Smooth muscle cell (in vitro differentiated cells): ENCODE measurements around the gene NKD1. TPM values are rescaled to one million over a fixed set of nuclear protein-coding genes. Genes with fewer than 3 reads are reported as not detected.

Source experiments
- DNase-seq: peaks from one replicate; lab custom pipeline; 2025; ENCODE audit not compliant: unreplicated experiment; lab: John Stamatoyannopoulos, UW
- H2AFZ ChIP-seq: fragments of 200-600 bp; sonication (generic); 2 replicates; pipeline ENCODE4 v1.6.0; 2016; ENCODE audit warnings: antibody characterized with exemption, low read depth, mild to moderate bottlenecking
- H3F3A ChIP-seq: fragments of 200-600 bp; sonication (generic); 2 replicates; pipeline ENCODE4 v1.6.0; 2017; ENCODE audit warnings: antibody characterized with exemption, low read depth
- H3K27ac ChIP-seq: fragments of 200-600 bp; sonication (generic); 2 replicates; pipeline ENCODE4 v1.5.1; 2016; ENCODE audit warnings: low read depth, mild to moderate bottlenecking
- H3K27me3 ChIP-seq: fragments of 200-600 bp; sonication (generic); 2 replicates; pipeline ENCODE4 v1.6.1; 2016; ENCODE audit warnings: low read depth, mild to moderate bottlenecking
- H3K36me3 ChIP-seq: fragments of 200-600 bp; sonication (generic); 2 replicates; pipeline ENCODE4 v1.5.1; 2016; ENCODE audit warnings: low read depth
- H3K4me1 ChIP-seq: fragments of 200-600 bp; sonication (generic); 2 replicates; pipeline ENCODE4 v1.5.1; 2016; ENCODE audit warnings: low read depth
- H3K4me2 ChIP-seq: fragments of 200-600 bp; sonication (generic); 2 replicates; pipeline ENCODE4 v1.6.0; 2016; ENCODE audit warnings: mild to moderate bottlenecking
- H3K4me3 ChIP-seq: fragments of 200-600 bp; sonication (generic); 2 replicates; pipeline ENCODE4 v1.5.1; 2016; ENCODE audit warnings: mild to moderate bottlenecking
- H3K79me2 ChIP-seq: fragments of 200-600 bp; sonication (generic); 2 replicates; pipeline ENCODE4 v1.6.0; 2016; ENCODE audit warnings: low read depth, mild to moderate bottlenecking
- H3K9ac ChIP-seq: fragments of 200-600 bp; sonication (generic); 2 replicates; pipeline ENCODE4 v1.6.0; 2016; ENCODE audit warnings: low read depth
- H3K9me3 ChIP-seq: fragments of 200-600 bp; sonication (generic); replicated peaks from 2 replicates; pipeline ENCODE4 v1.5.1; 2016; ENCODE audit warnings: low read depth
- H4K20me1 ChIP-seq: fragments of 200-600 bp; sonication (generic); 2 replicates; pipeline ENCODE4 v1.6.0; 2016; ENCODE audit warnings: low read depth
- CTCF ChIP-seq: fragments of 200-600 bp; sonication (generic); IDR thresholded peaks from 2 replicates; pipeline ENCODE4 v1.5.1; 2017; ENCODE audit warnings: borderline replicate concordance, mild to moderate bottlenecking, antibody characterized with exemption; ENCODE audit not compliant: insufficient read depth, poor library complexity, severe bottlenecking
- WGBS: methylation state at CpG from one replicate; pipeline ENCODE4 v1.1.7; 2016; ENCODE audit warnings: low lambda C conversion rate; 5-methylcytosine and 5-hydroxymethylcytosine counted together
- polyA plus RNA-seq: library from polyadenylated mRNA; unstranded; fragments of >200 nt; fragmentation: Nextera tagmentation; extraction: Ambion mirVana; gene quantifications from 2 replicates; pipeline ENCODE4 v1.2.1, GENCODE V29; 2016
- total RNA-seq: library from RNA; depleted of rRNA; stranded (reverse); fragments of >200 nt; gene quantifications from 2 replicates; pipeline ENCODE4 v1.2.3, GENCODE V29; 2014

Gene NKD1
- total and polyA plus RNA-seq, 2 experiments from 2014 or later = 4.5 to 18.8 TPM

DNA sequence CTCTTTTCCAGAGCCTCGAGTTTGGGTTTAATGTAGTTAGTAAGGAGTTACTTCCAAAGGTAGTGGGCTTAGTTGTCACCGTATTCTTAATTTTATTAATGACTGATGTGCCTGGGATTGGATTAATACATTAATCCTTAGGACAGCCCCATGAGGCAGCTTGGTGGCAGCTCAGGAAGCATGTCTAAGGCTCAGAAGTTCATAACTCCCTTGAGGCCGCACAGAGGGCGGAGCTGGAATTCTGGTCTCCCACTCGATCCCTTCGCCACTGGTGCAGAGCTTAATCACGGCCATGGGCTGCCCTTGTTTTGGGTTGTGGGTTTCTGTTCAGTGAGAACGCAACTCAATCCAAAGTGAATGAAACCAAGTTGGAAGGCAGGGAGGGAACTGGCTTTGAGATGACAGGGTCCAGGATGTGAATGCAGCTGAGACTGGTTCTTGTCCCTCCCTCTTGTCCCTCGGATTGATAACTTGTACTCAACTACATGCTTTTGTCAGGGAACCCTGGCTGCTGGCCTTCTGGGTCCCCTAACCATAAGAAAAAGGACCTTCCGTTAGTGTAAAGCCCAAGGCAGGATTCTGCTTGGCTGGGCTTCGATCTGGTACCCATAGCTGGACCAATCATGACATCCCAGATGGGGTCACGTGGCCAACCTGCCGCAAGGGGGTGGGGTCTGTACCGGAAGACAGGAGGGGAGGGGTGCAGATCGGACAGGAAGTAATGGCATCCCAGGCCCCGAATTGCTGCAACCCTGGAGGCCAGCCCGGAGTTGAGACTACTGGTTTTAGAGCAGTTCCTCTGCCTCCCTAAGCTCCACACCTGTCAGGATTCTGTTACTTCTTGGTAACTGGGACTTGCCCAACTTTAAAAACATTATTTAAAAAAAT is 87.6 kb downstream of the NKD1 start:
- Histone ChIP-seq H3K4me1 (no peaks in the 10 kb centered on the region), H3K79me2 (no peaks in the 10 kb centered on the region), H3K27ac (no peak overlapping the region), H3K4me2 (no peak overlapping the region), H3K4me3 (no peak overlapping the region), H3K36me3 (no peaks in the 10 kb centered on the region), H4K20me1 (no peaks in the 10 kb centered on the region), H3K9ac (no peak overlapping the region), H3F3A (no peaks in the 10 kb centered on the region), H3K27me3 (no peaks in the 10 kb centered on the region), H3K9me3 (no peaks in the 10 kb centered on the region), H2AFZ (no peak overlapping the region)
- DNase-seq = no peak
- no peak for TF ChIP-seq CTCF
- WGBS = 88% methylated on average over 17 of the region's 17 CpGs

- H4K20me1 ChIP-seq = no peaks in the 10 kb centered on the region
- no peaks in the 10 kb centered on the region for H3K4me1 ChIP-seq
- no peaks in the 10 kb centered on the region for H3K79me2 ChIP-seq
- no peak overlapping the region for H2AFZ ChIP-seq
- DNase-seq = no peak
- 94% methylated on average over 10 of the region's 10 CpGs for WGBS
- TF ChIP-seq CTCF = no peak
- H3K4me3 ChIP-seq = no peak overlapping the region
- no peak overlapping the region for H3K9ac ChIP-seq
- no peaks in the 10 kb centered on the region for H3K36me3 ChIP-seq
- no peak overlapping the region for H3K4me2 ChIP-seq
- H3F3A ChIP-seq = no peaks in the 10 kb centered on the region
- H3K27me3 ChIP-seq = no peaks in the 10 kb centered on the region
- H3K27ac ChIP-seq = no peak overlapping the region
- H3K9me3 ChIP-seq = no peaks in the 10 kb centered on the region
Measured at GRCh38 chr16:50636753-50637374, 88.7 kb downstream of the NKD1 start.

DNA sequence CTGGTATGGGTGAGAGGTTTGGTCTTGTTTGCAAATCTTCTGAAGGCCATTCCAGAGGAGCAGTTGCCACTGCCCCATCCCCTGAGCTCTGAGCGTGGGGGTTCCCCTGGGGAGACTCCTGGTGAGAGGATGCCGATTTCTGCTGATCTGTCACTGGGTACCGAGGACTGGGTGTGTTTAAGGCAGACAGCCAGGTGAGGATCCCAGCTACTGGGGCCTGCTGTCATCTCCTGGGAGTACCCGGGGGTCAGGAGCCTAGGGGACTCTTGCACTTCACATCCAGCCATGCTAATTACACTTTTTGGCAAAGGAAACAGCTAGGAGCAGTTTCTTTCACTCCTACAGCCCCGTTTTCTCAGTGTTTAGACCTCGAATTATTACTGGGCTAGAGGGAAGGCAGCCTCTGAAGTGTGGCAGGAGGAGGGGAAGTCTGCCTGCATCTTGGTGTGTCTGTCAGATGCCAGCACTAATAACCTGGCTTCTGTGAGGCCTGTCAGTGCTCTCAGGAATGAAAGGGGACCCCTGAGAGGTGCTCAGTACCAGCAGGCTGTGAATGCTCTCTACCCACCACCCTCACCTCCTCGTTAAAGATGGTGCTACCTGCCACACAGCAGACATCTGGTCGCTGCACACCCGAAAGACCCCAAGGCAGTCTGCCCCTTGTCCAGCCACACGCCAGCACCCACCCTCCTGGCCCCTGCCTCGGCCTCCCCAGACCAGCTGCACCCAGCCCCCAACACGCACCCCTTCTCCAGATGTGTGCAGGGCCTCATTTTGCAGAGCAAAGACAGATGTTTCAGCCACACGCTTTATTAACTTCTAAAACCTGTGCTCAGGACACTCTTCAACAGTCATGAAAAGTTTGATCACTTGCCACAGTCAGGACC is 89.8 kb downstream of the NKD1 start:
- no peaks in the 10 kb centered on the region for H3K27me3 ChIP-seq
- no peak for TF ChIP-seq CTCF
- H2AFZ ChIP-seq = no peak overlapping the region
- no peak for DNase-seq
- no peaks in the 10 kb centered on the region for H3K79me2 ChIP-seq
- no peaks in the 10 kb centered on the region for H3K4me1 ChIP-seq
- H3K9ac ChIP-seq = no peak overlapping the region
- 86% methylated on average over 13 of the region's 13 CpGs for WGBS
- no peak overlapping the region for H3K27ac ChIP-seq
- H3K4me2 ChIP-seq = no peak overlapping the region
- H3F3A ChIP-seq = no peaks in the 10 kb centered on the region
- no peaks in the 10 kb centered on the region for H3K9me3 ChIP-seq
- no peaks in the 10 kb centered on the region for H4K20me1 ChIP-seq
- no peaks in the 10 kb centered on the region for H3K36me3 ChIP-seq
- no peak overlapping the region for H3K4me3 ChIP-seq
